HG02571 (cell line): Measurements from ENCODE around the gene NDUFS2.

Source experiments
- ATAC-seq: cut with Tn5 transposase; IDR thresholded peaks from one replicate; pipeline ENCODE4 v1.9.1; 2021; ENCODE audit warnings: mild to moderate bottlenecking, moderate library complexity; ENCODE audit not compliant: unreplicated experiment

NDUFS2 gene

GRCh38 chr1:161172349-161172748 is 29.8 kb upstream of the NDUFS2 start:
- ATAC-seq, result no peak

DNA sequence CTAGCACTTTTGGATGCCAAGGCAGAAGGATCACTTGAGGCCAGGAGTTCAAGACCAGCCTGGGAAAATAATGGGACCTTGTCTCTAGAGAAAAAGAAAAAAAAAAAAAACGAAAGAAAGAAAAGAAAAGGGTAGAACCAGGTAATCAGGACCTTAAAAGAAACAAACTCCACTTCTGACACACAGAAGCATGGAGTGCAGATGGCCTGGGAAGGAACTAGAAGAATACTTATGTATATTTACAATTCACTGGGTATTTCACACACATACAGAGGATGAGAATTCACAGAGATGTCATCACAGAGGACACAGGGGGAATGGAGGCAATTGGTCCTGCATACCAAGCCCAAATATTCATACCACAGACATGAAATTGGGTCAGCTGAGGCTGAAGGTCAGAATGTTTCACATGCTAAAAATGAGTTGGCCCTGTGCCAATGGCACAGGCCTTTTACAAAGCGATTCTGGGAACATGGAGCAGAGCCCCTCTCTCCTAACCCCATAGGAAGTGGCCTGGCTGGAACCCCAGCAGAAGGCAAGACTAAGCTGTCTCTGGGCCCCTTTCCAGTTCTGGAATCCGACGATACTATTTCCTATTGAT is 29.3 kb upstream of the NDUFS2 start:
- ATAC-seq, result no peak

- no peak for ATAC-seq
Measured at GRCh38 chr1:161173711-161174110, 28.5 kb upstream of the NDUFS2 start.

GRCh38 chr1:161174911-161175310 is 27.3 kb upstream of the NDUFS2 start:
- no peak for ATAC-seq

DNA sequence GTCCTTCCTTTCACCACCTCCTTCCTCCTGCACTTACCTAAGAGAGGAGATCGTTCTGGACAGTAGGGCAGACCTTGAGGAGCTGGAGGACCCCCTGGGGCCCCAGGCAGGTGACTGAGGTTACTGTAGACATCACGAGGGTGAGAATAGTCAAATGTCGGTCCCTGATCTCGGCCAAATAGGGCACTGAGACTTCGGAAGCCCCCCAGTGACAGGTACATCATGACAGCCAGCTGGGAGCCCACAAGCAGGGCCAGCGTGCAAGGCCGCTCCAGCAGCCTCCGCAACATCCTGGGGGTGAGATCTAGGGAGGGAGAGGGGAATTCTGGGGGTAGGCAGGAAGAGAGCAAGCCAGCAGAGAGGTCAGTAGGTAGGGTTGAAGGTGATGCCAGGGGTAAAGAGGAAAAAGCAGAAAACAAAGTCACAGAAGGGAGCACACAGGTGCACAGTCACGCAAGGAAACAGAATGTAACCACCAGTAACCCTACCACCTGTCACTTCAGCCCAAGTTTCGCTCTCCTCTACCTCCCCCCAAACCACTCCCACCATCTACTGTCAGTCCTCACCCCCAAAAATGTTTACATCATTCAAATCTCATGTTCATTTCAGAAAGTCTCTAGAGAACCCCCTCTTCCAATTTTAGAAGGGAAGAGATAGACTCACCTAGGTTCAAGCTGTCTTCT is 26.3 kb upstream of the NDUFS2 start:
- ATAC-seq, result no peak

- ATAC-seq, result no peak
Measured at GRCh38 chr1:161176468-161177111, 25.6 kb upstream of the NDUFS2 start.

DNA sequence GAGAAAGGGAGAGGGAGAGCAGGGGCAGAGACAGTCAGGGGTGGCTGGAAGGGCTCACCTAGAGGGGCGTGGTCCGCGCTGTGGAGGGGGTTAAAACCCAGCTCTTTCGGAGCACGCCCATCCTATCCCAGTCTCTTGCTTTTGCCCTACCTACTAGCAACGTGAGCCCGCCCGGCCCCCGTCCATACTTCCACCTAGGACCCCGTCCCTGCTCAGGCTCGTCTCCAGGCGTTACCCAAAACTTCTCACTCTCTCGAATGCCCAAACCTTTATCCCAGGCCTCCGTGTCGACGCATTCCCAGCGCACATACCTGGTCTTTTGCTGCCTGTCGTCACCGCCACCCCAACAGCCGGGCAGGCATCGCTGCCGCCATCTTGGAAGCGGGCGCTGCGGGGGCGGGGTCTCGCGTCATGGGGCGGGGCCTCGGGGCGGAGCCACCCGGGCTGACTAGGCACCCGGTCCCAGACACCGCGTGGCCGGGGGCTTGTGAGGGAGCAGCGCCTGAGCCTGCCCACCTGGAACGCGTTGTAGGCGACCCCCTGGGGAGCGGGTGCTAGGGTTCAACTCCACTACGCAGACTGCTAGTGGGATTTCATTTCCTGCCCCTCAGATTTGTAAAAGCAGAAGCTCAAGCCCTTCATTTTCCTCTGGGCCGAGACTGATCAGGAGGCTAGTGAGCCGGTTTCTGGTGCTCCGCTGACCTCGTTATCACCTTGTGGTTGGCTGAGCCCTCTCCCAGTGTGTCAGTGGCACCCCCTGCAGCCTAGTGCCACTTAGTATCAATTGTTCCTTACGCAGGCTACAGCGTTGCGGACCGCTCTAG is 24.8 kb upstream of the NDUFS2 start, which contains the start of gene B4GALT3:
B4GALT3 (minus strand) TSS at position 396 of the 824 bp plus-strand sequence. CDS start 1,447 bp downstream, outside the sequence.
- peak; percentile 87 for ATAC-seq

DNA sequence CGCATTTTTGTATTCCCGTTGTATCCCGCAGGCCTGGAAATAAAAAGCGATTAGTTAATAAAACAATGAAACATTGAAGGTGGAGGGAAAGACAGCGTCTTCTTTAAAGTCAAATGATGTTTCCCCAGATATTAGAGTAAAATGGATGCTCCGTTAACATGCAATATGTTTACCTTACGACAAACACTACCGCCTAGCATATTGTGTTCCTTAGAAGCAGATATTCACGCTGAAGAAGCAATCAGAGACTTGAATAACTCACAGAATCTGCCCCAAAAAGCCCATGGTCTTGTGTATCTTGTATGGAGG is 24.3 kb upstream of the NDUFS2 start:
- ATAC-seq, result no peak

DNA sequence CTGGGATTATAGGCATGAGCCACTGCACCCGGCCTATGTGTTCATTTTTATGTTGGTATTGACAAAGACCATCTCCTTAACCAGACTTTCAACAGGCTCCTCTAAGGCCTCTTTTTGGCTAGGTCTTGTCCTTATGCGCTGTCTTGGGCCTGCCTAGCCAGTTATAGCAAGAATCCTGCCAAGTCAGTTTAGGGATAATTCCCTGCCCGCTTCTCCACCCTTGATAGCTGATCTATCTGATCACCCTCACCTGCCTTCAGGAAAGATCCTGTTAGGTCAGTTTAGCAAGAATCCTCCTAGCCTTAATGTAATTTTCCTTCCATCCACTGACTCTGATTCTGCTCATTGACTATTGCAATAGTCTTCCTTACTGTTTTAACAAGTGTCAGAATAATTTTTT is 22.5 kb upstream of the NDUFS2 start:
- no peak for ATAC-seq

DNA sequence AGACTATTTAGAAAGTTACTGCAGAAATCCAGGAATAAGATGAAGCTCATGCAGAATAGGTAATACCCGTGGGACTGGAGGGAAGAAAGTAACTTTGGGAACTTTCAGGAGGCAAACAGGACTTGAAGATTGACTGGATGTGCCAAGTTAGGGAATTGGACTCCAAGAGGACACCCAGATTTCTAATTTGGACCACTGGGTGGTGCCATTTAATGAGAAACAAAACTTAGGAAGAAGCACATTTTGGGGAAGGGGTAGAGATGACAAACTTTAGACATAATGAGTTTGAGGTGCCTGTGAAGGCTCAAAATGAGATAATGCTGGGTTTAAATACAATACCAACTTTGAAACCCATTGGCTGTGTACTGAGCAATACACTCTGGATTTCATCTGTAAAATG is 21.5 kb upstream of the NDUFS2 start:
- ATAC-seq, result no peak

GRCh38 chr1:161182214-161182613 is 20.0 kb upstream of the NDUFS2 start:
- ATAC-seq, result no peak

- ATAC-seq, result peak; percentile 69
Measured at GRCh38 chr1:161185282-161185682, 16.9 kb upstream of the NDUFS2 start.

GRCh38 chr1:161185732-161186311 is 16.3 kb upstream of the NDUFS2 start:
- peak; percentile 11 for ATAC-seq

GRCh38 chr1:161187311-161187710 is 14.9 kb upstream of the NDUFS2 start:
- no peak for ATAC-seq

DNA sequence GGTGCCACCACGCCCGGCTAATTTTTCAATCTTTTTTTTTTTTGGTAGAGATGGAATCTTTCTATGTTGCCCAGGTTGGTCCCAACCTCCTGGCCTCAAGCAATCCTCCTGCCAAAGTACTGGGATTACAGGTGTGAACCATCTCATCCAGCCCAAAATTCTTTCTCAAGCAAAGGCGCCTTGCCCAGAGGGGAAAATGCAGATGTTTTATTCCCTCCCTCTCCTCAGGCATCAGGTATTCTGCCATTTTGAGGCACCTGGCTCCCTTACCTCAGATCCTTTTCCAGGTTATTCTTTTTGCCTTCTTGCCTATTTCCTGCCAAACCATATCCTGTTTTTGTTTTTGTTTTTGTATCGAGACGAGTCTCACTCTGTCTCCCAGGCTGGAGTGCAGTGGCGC is 13.8 kb upstream of the NDUFS2 start:
- ATAC-seq, result no peak

DNA sequence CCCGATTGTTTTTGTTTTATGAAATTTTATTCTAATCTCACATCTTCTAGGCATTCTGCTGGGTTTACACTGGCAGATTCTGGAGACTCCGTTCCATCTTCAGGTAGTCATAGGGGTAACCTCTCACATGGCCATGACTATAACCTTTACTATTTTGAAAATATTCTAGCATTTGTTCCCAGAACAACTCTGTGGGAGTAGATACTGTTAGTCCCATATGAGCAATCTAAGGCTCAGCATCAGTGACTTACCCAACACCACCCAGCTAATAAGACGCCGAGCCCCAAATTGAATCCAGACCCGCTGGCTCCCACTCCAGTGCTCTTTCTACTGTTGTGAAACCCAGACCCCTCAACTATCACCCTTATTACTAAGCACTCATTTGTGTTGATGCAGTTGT is 13.1 kb upstream of the NDUFS2 start:
- ATAC-seq, result no peak

DNA sequence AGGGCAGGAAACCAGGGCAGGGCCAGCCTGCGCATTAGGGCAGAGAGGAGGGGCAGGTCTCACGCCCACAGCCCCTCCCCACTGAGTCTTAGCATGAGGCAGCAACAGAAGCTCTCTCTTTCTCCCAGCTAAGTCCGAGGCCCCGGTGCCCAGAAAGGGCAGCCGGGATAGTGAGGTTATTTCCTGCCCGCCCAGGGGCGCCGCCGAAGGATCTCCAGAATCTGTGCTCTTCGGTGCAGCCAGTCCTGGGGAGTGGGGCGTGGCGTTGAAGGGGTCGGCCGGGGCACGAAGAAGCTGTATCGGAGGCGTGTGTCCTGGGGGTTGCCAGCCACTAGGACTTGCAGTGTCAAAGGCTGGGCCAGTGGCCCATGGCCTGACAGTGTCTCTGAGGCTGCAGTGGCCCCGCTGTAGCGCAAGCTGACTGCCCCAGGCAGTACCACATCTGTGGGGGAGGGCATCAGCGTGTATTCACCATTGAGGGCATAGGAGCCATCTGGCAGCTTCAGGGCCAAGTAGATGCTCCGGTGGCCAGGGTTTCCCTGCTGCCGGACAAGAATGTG is 11.1 kb upstream of the NDUFS2 start:
- ATAC-seq, result no peak

- no peak for ATAC-seq
Measured at GRCh38 chr1:161191971-161192370, 10.2 kb upstream of the NDUFS2 start.

DNA sequence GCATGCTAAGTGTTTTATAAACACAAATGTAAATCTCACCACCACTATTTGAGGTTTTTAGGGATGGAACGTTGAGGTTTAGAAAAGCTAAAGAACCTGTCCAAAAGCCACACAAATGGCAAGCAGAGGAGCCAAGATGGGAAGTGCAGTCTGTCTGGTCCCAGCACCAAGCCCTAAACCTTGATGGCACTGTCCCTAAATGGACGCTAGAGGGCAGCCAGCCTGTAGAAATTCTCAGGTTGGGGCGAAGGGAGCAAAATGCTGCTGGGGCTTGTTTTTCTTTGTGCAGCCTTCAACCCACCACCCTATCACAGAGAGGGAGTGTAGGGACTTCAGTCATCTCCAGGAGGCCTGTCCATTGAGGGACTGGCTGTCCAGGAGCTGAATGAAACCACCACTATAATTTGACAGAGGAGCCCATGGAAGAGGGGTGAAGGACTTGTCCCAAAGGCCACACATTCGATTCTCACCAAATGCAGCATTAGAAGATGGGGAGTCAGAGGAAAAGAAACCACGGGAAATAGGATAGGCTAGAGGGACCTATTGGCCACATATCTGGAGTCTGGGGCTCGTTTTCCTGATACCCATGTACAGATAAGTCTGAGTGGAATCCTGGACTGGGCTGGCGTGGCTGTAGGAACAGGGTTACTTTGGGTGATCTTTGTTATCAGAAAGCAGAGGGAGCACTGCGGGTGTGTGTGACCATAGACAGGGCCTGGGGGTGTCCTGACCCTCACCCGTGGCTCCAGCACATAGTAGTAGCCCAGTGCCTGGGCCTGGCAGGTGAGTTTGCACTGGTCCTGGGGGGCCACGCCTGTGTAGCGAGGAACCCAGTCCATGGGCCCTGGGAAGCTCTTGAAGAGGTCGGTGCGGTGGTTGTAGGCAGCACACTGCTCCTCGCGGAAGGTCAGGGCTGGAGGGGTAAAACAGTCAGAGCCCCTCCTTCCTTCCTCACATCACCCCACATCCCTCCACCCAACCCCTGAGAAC is 9.4 kb upstream of the NDUFS2 start:
- ATAC-seq, result no peak
